ENCODE results near the gene LEKR1. TPM values are rescaled to one million over a fixed set of nuclear protein-coding genes. Genes with fewer than 3 reads are reported as not detected.

LEKR1 gene
- total RNA-seq, 1 experiment from 2014 or later: 0.16 TPM

DNA sequence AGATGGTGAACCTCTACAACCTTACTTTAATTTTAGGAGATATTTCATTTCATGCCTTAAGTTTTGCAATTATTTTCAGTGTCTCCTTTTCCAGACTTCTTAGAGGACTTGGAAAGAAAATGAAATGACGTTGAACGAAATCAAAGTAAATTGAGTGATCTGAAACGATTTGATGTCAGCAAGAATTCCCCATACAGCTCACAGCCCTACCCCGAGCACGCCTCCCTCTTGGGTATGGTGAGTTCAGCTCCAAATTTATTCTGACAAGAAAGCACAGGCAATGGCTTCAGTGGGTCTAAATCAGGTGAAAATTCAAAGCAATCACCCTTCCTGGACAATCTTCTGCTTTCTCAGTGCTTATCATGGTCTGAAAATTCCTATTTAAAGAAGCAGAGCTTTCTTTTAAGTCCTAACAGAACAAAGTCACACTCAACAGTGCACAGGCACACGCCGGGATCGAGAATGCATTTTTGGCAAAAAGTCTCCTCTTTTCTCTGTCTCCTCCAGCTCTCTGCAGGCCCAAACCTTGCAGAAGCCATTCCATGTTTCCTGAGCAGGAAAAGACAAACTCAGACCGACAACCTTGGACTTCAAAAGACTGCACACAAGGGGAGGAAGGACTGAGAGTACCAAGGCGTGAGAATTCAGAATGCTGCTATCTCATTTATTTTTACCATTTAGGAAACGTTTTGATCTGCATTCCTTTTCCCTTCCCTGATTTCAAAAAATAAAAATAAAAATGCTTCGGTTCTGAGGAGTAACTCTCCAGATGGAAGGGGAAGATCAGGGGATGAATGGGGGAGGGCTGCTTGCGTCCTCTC is 261.8 kb downstream of the LEKR1 start:
- H3K27me3 ChIP-seq (replicated peaks): no peaks in the 10 kb centered on the region
- DNase-seq (ENCODE audit: low read depth in 1 of 2, low spot score in 2 of 2): no peak
- peak overlapping the region; percentile 48 for H3K4me3 ChIP-seq
- peak overlapping the region; percentile 95 for H3K27ac ChIP-seq
- H3K36me3 ChIP-seq: no peaks in the 10 kb centered on the region
- no peaks in the 10 kb centered on the region for H3K9me3 ChIP-seq (replicated peaks)
- peaks cover 47% of the 10 kb centered on the region for H3K4me1 ChIP-seq (replicated peaks)

GRCh38 chr3:157088601-157089454 is 262.7 kb downstream of the LEKR1 start:
- no peaks in the 10 kb centered on the region for H3K9me3 ChIP-seq (replicated peaks)
- H3K4me1 ChIP-seq (replicated peaks): peaks cover 46% of the 10 kb centered on the region
- DNase-seq (ENCODE audit: low read depth in 1 of 2, low spot score in 2 of 2): peak; percentile 92 to 97
- H3K27me3 ChIP-seq (replicated peaks): no peaks in the 10 kb centered on the region
- no peaks in the 10 kb centered on the region for H3K36me3 ChIP-seq
- peak overlapping the region; percentile 48 for H3K4me3 ChIP-seq
- peak overlapping the region; percentile 95 for H3K27ac ChIP-seq

DNA sequence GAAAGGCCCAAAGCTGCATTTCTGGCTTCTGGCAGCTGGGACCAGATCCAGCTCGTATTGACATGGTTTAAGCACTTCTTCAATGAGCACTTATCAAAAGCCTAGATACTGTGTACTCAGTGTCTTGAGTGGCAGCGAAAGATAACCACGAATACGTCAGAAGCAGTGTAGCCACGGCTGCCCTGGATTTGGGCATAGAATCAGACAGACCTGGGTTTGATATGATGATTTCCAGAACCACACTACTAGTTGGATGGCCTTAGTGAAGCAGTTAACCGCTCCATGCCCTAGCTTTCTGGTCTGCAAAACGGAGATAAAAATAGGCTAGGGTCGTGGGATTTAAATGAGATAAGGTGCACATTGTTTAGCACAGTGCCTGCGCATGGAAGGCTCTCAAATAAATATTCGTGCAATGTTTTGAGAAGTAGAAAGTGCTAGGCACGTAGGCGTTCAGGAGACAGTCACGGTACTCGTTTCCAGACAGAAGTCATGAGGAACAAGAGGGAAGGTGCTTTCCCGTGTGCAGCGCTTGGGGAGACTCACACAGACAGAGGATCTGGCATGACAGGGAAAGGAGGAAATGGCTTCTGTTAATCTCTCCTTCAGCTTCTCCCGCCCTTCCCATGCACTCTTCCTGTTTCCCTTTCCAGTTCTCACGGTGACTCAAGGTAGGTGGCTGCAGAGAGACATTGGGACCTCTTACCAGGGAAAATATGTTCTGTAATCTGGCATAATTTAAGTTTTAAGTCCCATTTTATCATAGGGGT is 263.5 kb downstream of the LEKR1 start:
- no peak for DNase-seq (ENCODE audit: low read depth in 1 of 2, low spot score in 2 of 2)
- Histone ChIP-seq H3K27ac (peak overlapping the region; percentile 95), H3K4me1 (replicated peaks) (peaks cover 46% of the 10 kb centered on the region), H3K4me3 (peak overlapping the region; percentile 48), H3K27me3 (replicated peaks) (no peaks in the 10 kb centered on the region), H3K36me3 (no peaks in the 10 kb centered on the region), H3K9me3 (replicated peaks) (no peaks in the 10 kb centered on the region)

- H3K36me3 ChIP-seq: no peaks in the 10 kb centered on the region
- DNase-seq (ENCODE audit: low read depth in 1 of 2, low spot score in 2 of 2): no peak
- no peak overlapping the region for H3K27ac ChIP-seq
- no peaks in the 10 kb centered on the region for H3K27me3 ChIP-seq (replicated peaks)
- H3K4me1 ChIP-seq (replicated peaks): peaks cover 39% of the 10 kb centered on the region
- no peaks in the 10 kb centered on the region for H3K9me3 ChIP-seq (replicated peaks)
- H3K4me3 ChIP-seq: no peak overlapping the region
Observed at GRCh38 chr3:157091083-157091833, 265.1 kb downstream of the LEKR1 start.

DNA sequence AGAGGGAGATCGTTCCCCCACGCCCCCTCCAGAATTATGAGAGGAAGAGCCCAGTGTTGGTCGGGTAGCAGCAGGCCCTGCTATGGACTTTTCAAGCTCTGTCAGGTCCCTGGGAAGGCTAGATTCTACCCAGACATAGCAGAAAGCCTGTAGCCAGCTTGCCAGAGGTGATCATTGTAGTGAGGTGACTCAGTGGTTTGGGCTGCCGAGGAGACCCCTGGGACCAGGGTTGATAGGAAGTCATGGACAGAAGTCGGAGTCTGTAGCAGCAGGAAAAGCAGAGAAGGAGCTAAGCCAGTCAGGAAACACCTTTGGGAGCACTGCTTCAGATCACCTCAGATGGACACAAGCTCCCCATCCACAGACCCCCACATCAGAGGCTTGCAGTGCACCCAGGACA is 266.1 kb downstream of the LEKR1 start:
- Histone ChIP-seq H3K4me1 (replicated peaks) (peaks cover 30% of the 10 kb centered on the region), H3K27me3 (replicated peaks) (no peaks in the 10 kb centered on the region), H3K9me3 (replicated peaks) (no peaks in the 10 kb centered on the region), H3K27ac (no peak overlapping the region), H3K36me3 (no peaks in the 10 kb centered on the region), H3K4me3 (no peak overlapping the region)
- no peak for DNase-seq (ENCODE audit: low read depth in 1 of 2, low spot score in 2 of 2)

DNA sequence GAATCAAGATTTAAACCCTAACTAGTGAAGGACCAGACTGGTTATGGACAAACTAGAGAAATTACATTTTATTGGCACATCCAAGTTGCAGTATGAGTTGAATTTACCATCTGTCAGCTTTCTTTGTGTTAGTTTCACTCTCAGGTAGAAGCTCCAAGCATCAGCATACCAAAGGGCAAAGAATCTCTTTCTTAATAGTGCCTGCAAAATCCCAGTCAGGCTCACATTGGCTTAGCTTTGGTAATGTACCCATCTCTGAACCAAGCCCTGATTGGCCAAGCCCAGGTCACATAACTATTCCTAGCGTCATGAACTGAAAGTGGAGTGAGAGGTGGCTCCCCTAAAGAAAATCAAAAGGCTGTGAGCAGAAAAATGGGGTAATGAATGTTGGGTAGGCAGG is 266.9 kb downstream of the LEKR1 start:
- H3K9me3 ChIP-seq (replicated peaks): no peaks in the 10 kb centered on the region
- H3K4me1 ChIP-seq (replicated peaks): peaks cover 21% of the 10 kb centered on the region
- H3K4me3 ChIP-seq: no peak overlapping the region
- no peak overlapping the region for H3K27ac ChIP-seq
- H3K36me3 ChIP-seq: no peaks in the 10 kb centered on the region
- DNase-seq (ENCODE audit: low read depth in 1 of 2, low spot score in 2 of 2): no peak
- no peaks in the 10 kb centered on the region for H3K27me3 ChIP-seq (replicated peaks)

DNA sequence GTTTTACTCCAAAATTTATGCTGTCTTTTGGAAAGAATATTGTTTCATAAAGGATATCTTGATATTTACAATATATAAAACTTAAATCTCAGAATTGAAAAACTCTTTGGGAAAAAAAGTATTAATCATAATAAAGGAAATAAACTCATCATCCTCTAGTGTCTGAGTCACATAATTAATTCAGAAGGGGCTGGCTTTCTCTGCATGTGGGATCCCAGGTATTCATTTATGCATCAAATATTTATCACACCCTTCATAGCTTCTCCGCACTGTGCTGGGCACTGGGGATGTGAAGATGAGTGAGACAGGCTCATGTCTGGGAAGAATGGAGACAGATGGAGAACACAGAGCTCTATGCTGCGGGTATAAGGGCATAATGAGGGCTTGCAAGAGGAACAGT is 268.1 kb downstream of the LEKR1 start:
- Histone ChIP-seq H3K36me3 (no peaks in the 10 kb centered on the region), H3K27me3 (replicated peaks) (no peaks in the 10 kb centered on the region), H3K4me3 (no peak overlapping the region), H3K4me1 (replicated peaks) (peaks cover 12% of the 10 kb centered on the region), H3K27ac (no peak overlapping the region), H3K9me3 (replicated peaks) (no peaks in the 10 kb centered on the region)
- DNase-seq (ENCODE audit: low read depth in 1 of 2, low spot score in 2 of 2): no peak

- Histone ChIP-seq H3K4me3 (no peak overlapping the region), H3K9me3 (replicated peaks) (no peaks in the 10 kb centered on the region), H3K36me3 (no peaks in the 10 kb centered on the region), H3K27me3 (replicated peaks) (no peaks in the 10 kb centered on the region), H3K4me1 (replicated peaks) (peaks cover 5% of the 10 kb centered on the region), H3K27ac (no peak overlapping the region)
- DNase-seq (ENCODE audit: low read depth in 1 of 2, low spot score in 2 of 2): no peak
Observed at GRCh38 chr3:157094751-157095480, 268.8 kb downstream of the LEKR1 start.

Other genes with a start within 250 kb of the LEKR1 start
- 42.4 and 50.5 TPM in 2 replicates for gene TIPARP, start 151.8 kb upstream of the LEKR1 start, total RNA-seq (2014; rRNA removed; shearing (Covaris generic))

Data from SJSA1 (cell line).